GM18499 (cell line): ENCODE measurements around the gene PEX11A.

ENCODE experiments used
- ATAC-seq: cut with Tn5 transposase; IDR thresholded peaks from one replicate; pipeline ENCODE4 v1.9.1; 2021; ENCODE audit warnings: moderate number of reproducible peaks; ENCODE audit not compliant: insufficient read depth, unreplicated experiment

PEX11A gene

GRCh38 chr15:89632563-89633430, 57.8 kb downstream of the PEX11A start:
- ATAC-seq = no peak

- ATAC-seq = no peak
Observed at GRCh38 chr15:89631902-89632264, 58.7 kb downstream of the PEX11A start.
